Natural killer cell (primary cell): ENCODE results near the gene BCAP31. TPM values are rescaled to one million over a fixed set of nuclear protein-coding genes. Genes with fewer than 3 reads are reported as not detected.
"Not testable (repeated sequence)": the region's sequence is repeated elsewhere in the genome, so short reads cannot be mapped to it uniquely, and the experiment has no call there.

ENCODE experiments used
- ATAC-seq, 3 donors: fragments of 150-1000 bp in 2 of 3; fragments of 200-7000 bp in 1 of 3; cut with Tn5 transposase; 1 replicate in 1 of 3; 2 replicates in 2 of 3; pipeline ENCODE4 v1.10.0; 2021; ENCODE audit warnings: mild to moderate bottlenecking in 2 of 3, moderate library complexity in 2 of 3
- DNase-seq, 2 donors: peaks; one replicate each; pipeline versions ENCODE4 v3.0.0 to v3.0.0-alpha.2; 2013 to 2021; ENCODE audit warnings: mixed read lengths in 1 of 2
- H3K27ac ChIP-seq: one replicate; pipeline ENCODE4 v1.5.1; 2013; ENCODE audit warnings: mild to moderate bottlenecking, low read length
- H3K27me3 ChIP-seq: one replicate; pipeline ENCODE4 v1.6.1; 2013; ENCODE audit warnings: low read length; ENCODE audit not compliant: control insufficient read depth, insufficient read depth
- H3K36me3 ChIP-seq: one replicate; pipeline ENCODE4 v1.6.1; 2013; ENCODE audit warnings: low read length; ENCODE audit not compliant: control insufficient read depth, insufficient read depth
- H3K4me1 ChIP-seq: one replicate; pipeline ENCODE4 v1.6.1; 2013; ENCODE audit warnings: low read length; ENCODE audit not compliant: control insufficient read depth, insufficient read depth
- H3K4me3 ChIP-seq: one replicate; pipeline ENCODE4 v1.5.1; 2013; ENCODE audit warnings: low read length
- H3K9me3 ChIP-seq: one replicate; pipeline ENCODE4 v1.6.1; 2013; ENCODE audit warnings: low read length; ENCODE audit not compliant: control insufficient read depth, insufficient read depth
- H3K27ac Mint-ChIP-seq, 2 donors: one replicate each; pipeline ENCODE4 v1.8.0; 2022; ENCODE audit warnings: mild to moderate bottlenecking in 2 of 2, mixed read lengths in 2 of 2, moderate library complexity in 1 of 2
- H3K27me3 Mint-ChIP-seq, 2 donors: one replicate each; pipeline ENCODE4 v1.8.0; 2022; ENCODE audit warnings: low read depth in 2 of 2, mixed read lengths in 2 of 2
- H3K36me3 Mint-ChIP-seq: one replicate; pipeline ENCODE4 v1.8.0; 2022; ENCODE audit warnings: mixed read lengths
- H3K4me1 Mint-ChIP-seq, 2 donors: one replicate each; pipeline ENCODE4 v1.8.0; 2022; ENCODE audit warnings: mixed read lengths in 2 of 2
- H3K4me3 Mint-ChIP-seq: one replicate; pipeline ENCODE4 v1.8.0; 2022; ENCODE audit warnings: mild to moderate bottlenecking, moderate library complexity, mixed read lengths
- H3K9me3 Mint-ChIP-seq, 2 donors: one replicate each; pipeline ENCODE4 v1.8.0; 2022; ENCODE audit warnings: mixed read lengths in 2 of 2
- CTCF ChIP-seq: fragments of 200-600 bp; IDR thresholded peaks from one replicate; pipeline ENCODE4 v1.8.0; 2022; ENCODE audit warnings: antibody characterized with exemption
- WGBS: methylation state at CpG from one replicate; pipeline ENCODE4 v1.1.7; 2013; ENCODE audit warnings: missing lambda C conversion rate; ENCODE audit not compliant: insufficient coverage; 5-methylcytosine and 5-hydroxymethylcytosine counted together
- intact Hi-C: fragments of 100-400 bp; cut with micrococcal nuclease; formaldehyde crosslinking; loops from one replicate; pipeline ENCODE4 v1.14.2; 2022
- total RNA-seq, 4 donors: library from RNA; stranded (reverse); fragments of 120-200 nt in 1 of 4; gene quantifications; one replicate each; pipeline versions ENCODE4 v1.2.3 to v1.2.4, GENCODE V29; 2013 to 2022

Gene BCAP31
- total RNA-seq, 3 donors from 2014 or later (not counting 1 experiment from before 2014, with no cell fraction given), result 109 to 131 (median 119) TPM

DNA sequence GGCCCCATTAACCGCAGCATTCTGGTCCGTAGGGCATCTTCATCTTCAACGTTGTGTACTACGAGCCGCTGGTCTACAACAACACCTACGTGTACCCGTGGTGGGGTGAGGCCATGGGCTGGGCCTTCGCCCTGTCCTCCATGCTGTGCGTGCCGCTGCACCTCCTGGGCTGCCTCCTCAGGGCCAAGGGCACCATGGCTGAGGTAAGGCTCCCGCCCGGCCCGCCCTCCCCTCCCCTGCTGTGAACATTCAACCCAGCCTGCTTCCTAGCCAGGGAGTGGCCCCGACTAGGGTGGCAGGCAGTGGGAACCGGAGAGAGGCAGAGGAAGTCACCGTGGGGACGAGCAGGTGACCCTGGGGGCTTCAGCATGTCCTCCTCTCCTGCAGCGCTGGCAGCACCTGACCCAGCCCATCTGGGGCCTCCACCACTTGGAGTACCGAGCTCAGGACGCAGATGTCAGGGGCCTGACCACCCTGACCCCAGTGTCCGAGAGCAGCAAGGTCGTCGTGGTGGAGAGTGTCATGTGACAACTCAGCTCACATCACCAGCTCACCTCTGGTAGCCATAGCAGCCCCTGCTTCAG is 29.4 kb downstream of the BCAP31 start:
- TF ChIP-seq CTCF, result no peak
- no peaks in the 10 kb centered on the region for H3K4me1 ChIP-seq
- Mint-ChIP-seq H3K27ac (no peak overlapping the region), H3K9me3 (no peaks in the 10 kb centered on the region), H3K4me3 (no peak overlapping the region), H3K36me3 (no peaks in the 10 kb centered on the region), H3K27me3 (peaks cover 0 to 2% of the 10 kb centered on the region in 2 donors), H3K4me1 (no peaks in the 10 kb centered on the region)
- no peak overlapping the region for H3K27ac ChIP-seq
- DNase-seq (no peak), ATAC-seq (no peak)
- H3K4me3 ChIP-seq, result no peak overlapping the region
- no peaks in the 10 kb centered on the region for H3K27me3 ChIP-seq
- 91% methylated on average over 18 of the region's 23 CpGs for WGBS
- intact Hi-C loops, result no loop called here
- no peaks in the 10 kb centered on the region for H3K9me3 ChIP-seq
- H3K36me3 ChIP-seq, result no peaks in the 10 kb centered on the region

DNA sequence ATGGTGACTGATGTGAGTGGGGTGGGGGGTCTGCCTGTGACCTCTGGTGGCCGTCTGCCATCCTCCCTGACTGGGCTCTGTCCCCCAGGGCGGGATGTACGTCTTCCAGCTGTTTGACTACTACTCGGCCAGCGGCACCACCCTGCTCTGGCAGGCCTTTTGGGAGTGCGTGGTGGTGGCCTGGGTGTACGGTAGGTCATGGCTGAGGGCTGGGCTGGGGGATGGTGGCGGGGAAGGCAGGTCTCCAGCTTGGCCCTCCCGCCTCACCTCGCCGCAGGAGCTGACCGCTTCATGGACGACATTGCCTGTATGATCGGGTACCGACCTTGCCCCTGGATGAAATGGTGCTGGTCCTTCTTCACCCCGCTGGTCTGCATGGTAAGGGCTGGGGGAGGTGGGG is 29.9 kb downstream of the BCAP31 start:
- H3K27me3 ChIP-seq, H3K36me3 Mint-ChIP-seq, H3K4me1 ChIP-seq, ATAC-seq, H3K4me3 Mint-ChIP-seq, H3K9me3 Mint-ChIP-seq, H3K9me3 ChIP-seq, DNase-seq, H3K27ac Mint-ChIP-seq, H3K27me3 Mint-ChIP-seq, H3K4me3 ChIP-seq, intact Hi-C loops, H3K27ac ChIP-seq, H3K4me1 Mint-ChIP-seq, H3K36me3 ChIP-seq: not testable (repeated sequence)
- WGBS, result 95% methylated on average over 13 of the region's 16 CpGs

DNA sequence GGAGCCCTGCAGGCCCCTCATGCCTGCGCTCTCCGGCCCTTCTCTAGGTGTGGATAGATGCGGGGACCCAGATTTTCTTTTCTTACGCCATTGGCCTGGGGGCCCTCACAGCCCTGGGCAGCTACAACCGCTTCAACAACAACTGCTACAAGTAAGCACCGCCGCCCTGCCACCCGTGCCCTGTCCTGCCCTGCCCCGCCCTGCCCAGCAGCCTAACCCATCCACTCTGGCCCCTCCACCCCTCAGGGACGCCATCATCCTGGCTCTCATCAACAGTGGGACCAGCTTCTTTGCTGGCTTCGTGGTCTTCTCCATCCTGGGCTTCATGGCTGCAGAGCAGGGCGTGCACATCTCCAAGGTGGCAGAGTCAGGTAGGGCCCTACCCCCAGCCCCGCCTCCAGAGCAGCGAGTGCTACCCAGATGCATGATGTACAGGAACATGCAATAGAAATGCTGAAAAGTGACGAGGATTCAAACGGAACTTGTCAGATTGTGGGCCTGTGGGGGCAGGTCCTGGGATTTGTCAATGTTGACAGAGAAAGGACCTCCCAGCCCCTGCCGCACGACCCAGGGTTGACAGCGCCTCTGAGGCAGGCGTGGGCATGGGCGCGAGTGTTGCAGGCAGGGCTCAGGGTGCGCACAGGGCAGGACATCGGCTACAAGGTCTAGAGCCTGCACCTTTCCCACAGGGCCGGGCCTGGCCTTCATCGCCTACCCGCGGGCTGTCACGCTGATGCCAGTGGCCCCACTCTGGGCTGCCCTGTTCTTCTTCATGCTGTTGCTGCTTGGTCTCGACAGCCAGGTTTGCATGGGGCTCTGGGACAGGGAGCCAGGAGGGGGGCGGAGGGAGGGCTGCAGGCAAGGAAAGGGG is 30.7 kb downstream of the BCAP31 start:
- Histone ChIP-seq H3K27ac (no peak overlapping the region), H3K9me3 (no peaks in the 10 kb centered on the region), H3K4me1 (peaks cover 2% of the 10 kb centered on the region), H3K4me3 (no peak overlapping the region), H3K36me3 (no peaks in the 10 kb centered on the region), H3K27me3 (no peaks in the 10 kb centered on the region)
- ATAC-seq, result no peak
- no peaks in the 10 kb centered on the region for H3K36me3 Mint-ChIP-seq
- H3K4me1 Mint-ChIP-seq, result no peaks in the 10 kb centered on the region
- no peak for TF ChIP-seq CTCF
- WGBS, result 83% methylated on average over 30 of the region's 31 CpGs
- intact Hi-C loops, result no loop called here
- H3K4me3 Mint-ChIP-seq, result no peak overlapping the region
- H3K27ac Mint-ChIP-seq, result no peak overlapping the region
- H3K27me3 Mint-ChIP-seq, result peaks cover 0 to 2% of the 10 kb centered on the region in 2 donors
- no peaks in the 10 kb centered on the region for H3K9me3 Mint-ChIP-seq
- DNase-seq, result no peak

GRCh38 chrX:153692611-153693156 is 31.5 kb downstream of the BCAP31 start:
- no peaks in the 10 kb centered on the region for H3K9me3 Mint-ChIP-seq
- TF ChIP-seq CTCF, result no peak
- Histone ChIP-seq H3K27me3 (no peaks in the 10 kb centered on the region), H3K27ac (no peak overlapping the region), H3K9me3 (no peaks in the 10 kb centered on the region), H3K4me1 (peaks cover 2% of the 10 kb centered on the region), H3K36me3 (no peaks in the 10 kb centered on the region), H3K4me3 (no peak overlapping the region)
- no peak overlapping the region for H3K27ac Mint-ChIP-seq
- ATAC-seq, result no peak
- H3K36me3 Mint-ChIP-seq, result no peaks in the 10 kb centered on the region
- DNase-seq, result no peak
- 76% methylated on average over 21 of the region's 24 CpGs for WGBS
- intact Hi-C loops, result no loop called here
- no peaks in the 10 kb centered on the region for H3K4me1 Mint-ChIP-seq
- no peak overlapping the region for H3K4me3 Mint-ChIP-seq
- H3K27me3 Mint-ChIP-seq, result peaks cover 0 to 2% of the 10 kb centered on the region in 2 donors
